Endothelial cell (in vitro differentiated cells): ENCODE data around the gene FFAR2. TPM values are rescaled to one million over a fixed set of nuclear protein-coding genes. Genes with fewer than 3 reads are reported as not detected.
"Not testable (repeated sequence)": the region's sequence is repeated elsewhere in the genome, so short reads cannot be mapped to it uniquely, and the experiment has no call there.

Experiments used
- DNase-seq: peaks from one replicate; pipeline ENCODE4 v3.0.0; 2021; ENCODE audit warnings: low spot score
- H3K27ac Mint-ChIP-seq: one replicate; pipeline ENCODE4 v1.8.0; 2021; ENCODE audit warnings: mixed read lengths, inconsistent platforms; ENCODE audit not compliant: unreplicated experiment
- H3K27me3 Mint-ChIP-seq: one replicate; pipeline ENCODE4 v1.8.0; 2021; ENCODE audit warnings: mild to moderate bottlenecking, moderate library complexity, mixed read lengths, inconsistent platforms; ENCODE audit not compliant: unreplicated experiment
- H3K36me3 Mint-ChIP-seq: one replicate; pipeline ENCODE4 v1.8.0; 2021; ENCODE audit warnings: mild to moderate bottlenecking, low read depth, mixed read lengths, inconsistent platforms; ENCODE audit not compliant: unreplicated experiment
- H3K4me1 Mint-ChIP-seq: one replicate; pipeline ENCODE4 v1.8.0; 2021; ENCODE audit warnings: mild to moderate bottlenecking, mixed read lengths, inconsistent platforms; ENCODE audit not compliant: unreplicated experiment
- H3K4me3 Mint-ChIP-seq: one replicate; pipeline ENCODE4 v1.8.0; 2021; ENCODE audit warnings: mild to moderate bottlenecking, mixed read lengths, inconsistent platforms; ENCODE audit not compliant: unreplicated experiment
- H3K9me3 Mint-ChIP-seq: one replicate; pipeline ENCODE4 v1.8.0; 2021; ENCODE audit warnings: mixed read lengths, inconsistent platforms; ENCODE audit not compliant: unreplicated experiment
- CTCF ChIP-seq: fragments of 200-600 bp; sonication (generic); IDR thresholded peaks from one replicate; pipeline ENCODE4 v1.5.0; 2021; ENCODE audit warnings: antibody characterized with exemption; ENCODE audit not compliant: unreplicated experiment
- total RNA-seq: library from RNA; stranded (reverse); fragmentation: NEBNext Ultra II Directional; extraction: Animal tissue kit (Norgen Biotek cat#: 25700); gene quantifications from one replicate; pipeline ENCODE4 v1.2.1, GENCODE V29; 2021; ENCODE audit not compliant: unreplicated experiment

The FFAR2 gene
- total RNA-seq, 1 donor from 2014 or later: 0.46 TPM

GRCh38 chr19:35471946-35472345, 23.9 kb downstream of the FFAR2 start:
- TF ChIP-seq CTCF: no peak
- H3K4me1 Mint-ChIP-seq: no peaks in the 10 kb centered on the region
- no peak for DNase-seq
- H3K4me3 Mint-ChIP-seq: no peak overlapping the region
- H3K36me3 Mint-ChIP-seq: no peaks in the 10 kb centered on the region
- no peak overlapping the region for H3K27ac Mint-ChIP-seq
- no peaks in the 10 kb centered on the region for H3K27me3 Mint-ChIP-seq
- no peaks in the 10 kb centered on the region for H3K9me3 Mint-ChIP-seq

- Mint-ChIP-seq H3K9me3 (no peaks in the 10 kb centered on the region), H3K36me3 (no peaks in the 10 kb centered on the region), H3K4me3 (no peak overlapping the region), H3K27ac (no peak overlapping the region), H3K27me3 (no peaks in the 10 kb centered on the region), H3K4me1 (no peaks in the 10 kb centered on the region)
- no peak for DNase-seq
- TF ChIP-seq CTCF: no peak
These were observed 26.0 kb downstream of the FFAR2 start for GRCh38 chr19:35474104-35474503.

GRCh38 chr19:35474594-35474993, 26.5 kb downstream of the FFAR2 start:
- H3K36me3 Mint-ChIP-seq, H3K4me1 Mint-ChIP-seq, DNase-seq, H3K9me3 Mint-ChIP-seq, H3K27me3 Mint-ChIP-seq, H3K27ac Mint-ChIP-seq, H3K4me3 Mint-ChIP-seq: not testable (repeated sequence)

- Mint-ChIP-seq H3K4me1 (no peaks in the 10 kb centered on the region), H3K4me3 (no peak overlapping the region), H3K36me3 (no peaks in the 10 kb centered on the region), H3K9me3 (no peaks in the 10 kb centered on the region), H3K27ac (no peak overlapping the region), H3K27me3 (no peaks in the 10 kb centered on the region)
- no peak for DNase-seq
- TF ChIP-seq CTCF: no peak
These were observed 28.1 kb downstream of the FFAR2 start for GRCh38 chr19:35476149-35476548.

GRCh38 chr19:35478794-35479677, 31.0 kb downstream of the FFAR2 start:
- Mint-ChIP-seq H3K4me3 (no peak overlapping the region), H3K27ac (no peak overlapping the region), H3K9me3 (no peaks in the 10 kb centered on the region), H3K36me3 (no peaks in the 10 kb centered on the region), H3K27me3 (no peaks in the 10 kb centered on the region), H3K4me1 (no peaks in the 10 kb centered on the region)
- no peak for DNase-seq
- TF ChIP-seq CTCF: no peak
